ENCODE data around the gene KCNH3. TPM values are rescaled to one million over a fixed set of nuclear protein-coding genes. Genes with fewer than 3 reads are reported as not detected.

Gene KCNH3
- total and polyA plus RNA-seq, 2 of the 8 experiments (the other 6 are each of a cell fraction or from before 2014, with no cell fraction given) = 0.24 to 0.50 TPM

DNA sequence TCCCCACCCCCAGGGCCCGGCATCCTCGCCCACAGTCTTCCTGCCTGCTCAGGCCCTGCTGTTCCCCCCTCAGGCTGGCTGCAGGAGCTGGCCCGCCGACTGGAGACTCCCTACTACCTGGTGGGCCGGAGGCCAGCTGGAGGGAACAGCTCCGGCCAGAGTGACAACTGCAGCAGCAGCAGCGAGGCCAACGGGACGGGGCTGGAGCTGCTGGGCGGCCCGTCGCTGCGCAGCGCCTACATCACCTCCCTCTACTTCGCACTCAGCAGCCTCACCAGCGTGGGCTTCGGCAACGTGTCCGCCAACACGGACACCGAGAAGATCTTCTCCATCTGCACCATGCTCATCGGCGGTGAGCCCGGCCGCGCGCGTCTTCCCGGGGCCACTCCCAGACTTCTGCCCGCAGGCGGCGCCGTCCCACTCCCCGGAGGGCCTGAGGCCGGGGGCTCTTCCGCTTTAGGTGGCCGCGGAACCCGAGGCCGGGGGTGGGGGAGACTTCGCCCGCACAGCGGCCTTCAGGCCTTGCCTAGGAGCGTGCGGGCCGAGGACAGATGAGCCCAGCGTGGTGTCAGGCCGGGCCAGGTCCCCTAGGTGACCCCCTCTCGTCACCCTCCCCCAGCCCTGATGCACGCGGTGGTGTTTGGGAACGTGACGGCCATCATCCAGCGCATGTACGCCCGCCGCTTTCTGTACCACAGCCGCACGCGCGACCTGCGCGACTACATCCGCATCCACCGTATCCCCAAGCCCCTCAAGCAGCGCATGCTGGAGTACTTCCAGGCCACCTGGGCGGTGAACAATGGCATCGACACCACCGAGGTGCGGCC lies 10.2 kb downstream of the KCNH3 start (continued):
- TF ChIP-seq HDAC2 (IDR thresholded peaks at IDR 0.05; ENCODE audit: borderline replicate concordance in 1 of 2, low read depth in 2 of 2, low read length in 2 of 2) (0 out of 4 replicates have a peak, but pooled peaks of 1 of the 2 experiments have one; percentile 40), SIN3A (conservative IDR thresholded peaks at IDR 0.05 in 1 of 2, IDR thresholded peaks at IDR 0.05 in 1 of 2; ENCODE audit: low read depth in 1 of 2, low read length in 2 of 2) (no peak), SUZ12 (IDR thresholded peaks at IDR 0.05; ENCODE audit: low read length) (peak; percentile 74; the same call in 1 of the 2 replicates), KDM4A (IDR thresholded peaks at IDR 0.05; ENCODE audit: low read depth, low read length, severe bottlenecking) (peak; percentile 79), KDM1A (IDR thresholded peaks at IDR 0.05; ENCODE audit: borderline replicate concordance, low read length) (0 out of 2 replicates have a peak, but pooled peaks have one; percentile 6), BCL11A (IDR thresholded peaks at IDR 0.05; ENCODE audit: low read depth in 2 of 2, low read length in 2 of 2) (no peak), RAD21 (IDR thresholded peaks at IDR 0.05 in 1 of 2, conservative IDR thresholded peaks at IDR 0.05 in 1 of 2; ENCODE audit: low read depth in 2 of 2, low read length in 2 of 2) (peak in 1 of 2 experiments; percentile 33; a peak in 2 of 4 replicates), CBX8 (IDR thresholded peaks at IDR 0.05; ENCODE audit: borderline replicate concordance, low read depth, low read length) (no peak), ASH2L (IDR thresholded peaks at IDR 0.05; ENCODE audit: low read length) (peak; percentile 32), POLR2A (IDR thresholded peaks at IDR 0.05; ENCODE audit: control extremely low read depth in 1 of 2, low read depth in 2 of 2, low read length in 2 of 2) (no peak), KDM5A (IDR thresholded peaks at IDR 0.05; ENCODE audit: low read length) (no peak), YY1 (IDR thresholded peaks at IDR 0.05; ENCODE audit: low read depth, low read length) (peak; percentile 18; the same call in 1 of the 2 replicates), SRF (IDR thresholded peaks at IDR 0.05; ENCODE audit: low read depth, low read length) (no peak), PHF8 (conservative IDR thresholded peaks at IDR 0.05; ENCODE audit: low read depth, low read length) (peak; percentile 44; the same call in 1 of the 2 replicates), NRF1 (IDR thresholded peaks at IDR 0.05; ENCODE audit: low read depth, low read length) (no peak)
- TF ChIP-seq, protein P1, sequence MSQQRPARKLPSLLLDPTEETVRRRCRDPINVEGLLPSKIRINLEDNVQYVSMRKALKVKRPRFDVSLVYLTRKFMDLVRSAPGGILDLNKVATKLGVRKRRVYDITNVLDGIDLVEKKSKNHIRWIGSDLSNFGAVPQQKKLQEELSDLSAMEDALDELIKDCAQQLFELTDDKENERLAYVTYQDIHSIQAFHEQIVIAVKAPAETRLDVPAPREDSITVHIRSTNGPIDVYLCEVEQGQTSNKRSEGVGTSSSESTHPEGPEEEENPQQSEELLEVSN (IDR thresholded peaks at IDR 0.05) = peak; percentile 71; the same call in 1 of the 2 replicates
- TF ChIP-seq, protein P2, sequence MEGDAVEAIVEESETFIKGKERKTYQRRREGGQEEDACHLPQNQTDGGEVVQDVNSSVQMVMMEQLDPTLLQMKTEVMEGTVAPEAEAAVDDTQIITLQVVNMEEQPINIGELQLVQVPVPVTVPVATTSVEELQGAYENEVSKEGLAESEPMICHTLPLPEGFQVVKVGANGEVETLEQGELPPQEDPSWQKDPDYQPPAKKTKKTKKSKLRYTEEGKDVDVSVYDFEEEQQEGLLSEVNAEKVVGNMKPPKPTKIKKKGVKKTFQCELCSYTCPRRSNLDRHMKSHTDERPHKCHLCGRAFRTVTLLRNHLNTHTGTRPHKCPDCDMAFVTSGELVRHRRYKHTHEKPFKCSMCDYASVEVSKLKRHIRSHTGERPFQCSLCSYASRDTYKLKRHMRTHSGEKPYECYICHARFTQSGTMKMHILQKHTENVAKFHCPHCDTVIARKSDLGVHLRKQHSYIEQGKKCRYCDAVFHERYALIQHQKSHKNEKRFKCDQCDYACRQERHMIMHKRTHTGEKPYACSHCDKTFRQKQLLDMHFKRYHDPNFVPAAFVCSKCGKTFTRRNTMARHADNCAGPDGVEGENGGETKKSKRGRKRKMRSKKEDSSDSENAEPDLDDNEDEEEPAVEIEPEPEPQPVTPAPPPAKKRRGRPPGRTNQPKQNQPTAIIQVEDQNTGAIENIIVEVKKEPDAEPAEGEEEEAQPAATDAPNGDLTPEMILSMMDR (IDR thresholded peaks at IDR 0.05; ENCODE audit: control extremely low read depth in 1 of 3, insufficient read depth in 1 of 3, low read depth in 1 of 3, low read length in 3 of 3) = peak in 2 of 3 experiments; percentile 24 to 34; a peak in 2 of 4 replicates

Measured in H1 (cell line).